Neural crest cell (in vitro differentiated cells): ENCODE data around the gene VEZF1. TPM values are rescaled to one million over a fixed set of nuclear protein-coding genes. Genes with fewer than 3 reads are reported as not detected.
A peak's percentile ranks its signal among the peaks of the same experiment; 100 is the strongest.

Experiments
- DNase-seq: peaks from one replicate; pipeline ENCODE4 v3.0.0; 2021; ENCODE audit warnings: low read depth, mixed read lengths, low spot score
- H3K27ac Mint-ChIP-seq: one replicate; pipeline ENCODE4 v1.8.0; 2021; ENCODE audit warnings: mild to moderate bottlenecking, mixed read lengths; ENCODE audit not compliant: unreplicated experiment
- H3K27me3 Mint-ChIP-seq: 2 replicates; pipeline ENCODE4 v1.8.0; 2021; ENCODE audit warnings: low read depth, mild to moderate bottlenecking, mixed read lengths
- H3K36me3 Mint-ChIP-seq: 2 replicates; pipeline ENCODE4 v1.8.0; 2021; ENCODE audit warnings: low read depth, mild to moderate bottlenecking, mixed read lengths
- H3K4me1 Mint-ChIP-seq: 2 replicates; pipeline ENCODE4 v1.8.0; 2021; ENCODE audit warnings: mixed read lengths
- H3K4me3 Mint-ChIP-seq: one replicate; pipeline ENCODE4 v1.8.0; 2021; ENCODE audit warnings: mild to moderate bottlenecking, mixed read lengths
- H3K9me3 Mint-ChIP-seq: 2 replicates; pipeline ENCODE4 v1.8.0; 2021; ENCODE audit warnings: mixed read lengths
- CTCF ChIP-seq: fragments of 200-600 bp; sonication (generic); conservative IDR thresholded peaks from 2 replicates; pipeline ENCODE4 v1.5.0; 2021; ENCODE audit warnings: antibody characterized with exemption, mild to moderate bottlenecking
- total RNA-seq: library from RNA; stranded (reverse); gene quantifications from 2 replicates; pipeline ENCODE4 v1.2.1, GENCODE V29; 2021

The VEZF1 gene
- total RNA-seq, 1 donor from 2014 or later = 139 TPM

GRCh38 chr17:57943140-57943539 lies 44.9 kb downstream of the VEZF1 start:
- no peak for TF ChIP-seq CTCF
- Mint-ChIP-seq H3K4me1 (peaks cover 77% of the 10 kb centered on the region), H3K36me3 (peaks cover 2% of the 10 kb centered on the region), H3K27ac (peak overlapping the region; percentile 59), H3K4me3 (peak overlapping the region; percentile 52), H3K9me3 (no peaks in the 10 kb centered on the region), H3K27me3 (no peaks in the 10 kb centered on the region)
- no peak for DNase-seq

GRCh38 chr17:57941384-57942370 lies 46.4 kb downstream of the VEZF1 start:
- Mint-ChIP-seq H3K4me1 (peaks cover 73% of the 10 kb centered on the region), H3K27ac (peak overlapping the region; percentile 97)

GRCh38 chr17:57940653-57941329 lies 47.3 kb downstream of the VEZF1 start:
- Mint-ChIP-seq H3K9me3 (no peaks in the 10 kb centered on the region), H3K27ac (peak overlapping the region; percentile 97), H3K4me3 (peak overlapping the region; percentile 85), H3K4me1 (peaks cover 73% of the 10 kb centered on the region), H3K27me3 (no peaks in the 10 kb centered on the region), H3K36me3 (peaks cover 3% of the 10 kb centered on the region)
- TF ChIP-seq CTCF = no peak
- DNase-seq = no peak

More at GRCh38 chr17:57941384-57942370, 46.4 kb downstream of the VEZF1 start:
- H3K36me3 Mint-ChIP-seq = peaks cover 3% of the 10 kb centered on the region
- no peak for TF ChIP-seq CTCF
- DNase-seq = peak; percentile 41
- no peaks in the 10 kb centered on the region for H3K27me3 Mint-ChIP-seq
- no peaks in the 10 kb centered on the region for H3K9me3 Mint-ChIP-seq
- H3K4me3 Mint-ChIP-seq = peak overlapping the region; percentile 85

- TF ChIP-seq CTCF = no peak
- peaks cover 74% of the 10 kb centered on the region for H3K4me1 Mint-ChIP-seq
These were observed 47.8 kb downstream of the VEZF1 start for GRCh38 chr17:57940231-57940630.

GRCh38 chr17:57939797-57940196 lies 48.3 kb downstream of the VEZF1 start:
- no peaks in the 10 kb centered on the region for H3K9me3 Mint-ChIP-seq
- H3K27ac Mint-ChIP-seq = peak overlapping the region; percentile 81
- peaks cover 74% of the 10 kb centered on the region for H3K4me1 Mint-ChIP-seq

More at GRCh38 chr17:57940231-57940630, 47.8 kb downstream of the VEZF1 start:
- H3K4me3 Mint-ChIP-seq = peak overlapping the region; percentile 64
- H3K27me3 Mint-ChIP-seq = peaks cover 2% of the 10 kb centered on the region
- H3K36me3 Mint-ChIP-seq = peaks cover 3% of the 10 kb centered on the region
- no peaks in the 10 kb centered on the region for H3K9me3 Mint-ChIP-seq
- DNase-seq = no peak
- H3K27ac Mint-ChIP-seq = peak overlapping the region; percentile 15

More at GRCh38 chr17:57939797-57940196, 48.3 kb downstream of the VEZF1 start:
- TF ChIP-seq CTCF = no peak
- peaks cover 4% of the 10 kb centered on the region for H3K27me3 Mint-ChIP-seq
- no peak for DNase-seq
- peak overlapping the region; percentile 64 for H3K4me3 Mint-ChIP-seq
- peaks cover 3% of the 10 kb centered on the region for H3K36me3 Mint-ChIP-seq
